HL-60/S4 (cell line): Measurements from ENCODE around the gene SAMHD1.
"Not testable (repeated sequence)": the region's sequence is repeated elsewhere in the genome, so short reads cannot be mapped to it uniquely, and the experiment has no call there.

Source experiments
- in situ Hi-C: fragments of 300-500 bp; cut with MboI; formaldehyde crosslinking; loops from 2 replicates; pipeline ENCODE4 v1.14.3; 2022; ENCODE audit warnings: low sequenced_read_pairs

The SAMHD1 gene

GRCh38 chr20:36856691-36857635 lies 94.5 kb downstream of the SAMHD1 start:
- in situ Hi-C loops, result no loop called here

GRCh38 chr20:36856195-36856594 lies 95.3 kb downstream of the SAMHD1 start:
- in situ Hi-C loops, result no loop called here

- in situ Hi-C loops, result no loop called here
Observed at GRCh38 chr20:36855241-36855657, 96.3 kb downstream of the SAMHD1 start.

GRCh38 chr20:36854348-36855240 lies 96.9 kb downstream of the SAMHD1 start:
- in situ Hi-C loops, result no loop called here

GRCh38 chr20:36852187-36852586 lies 99.3 kb downstream of the SAMHD1 start:
- in situ Hi-C loops, result no loop called here

GRCh38 chr20:36851490-36851889 lies 100.0 kb downstream of the SAMHD1 start:
- in situ Hi-C loops, result no loop called here

GRCh38 chr20:36850759-36851158 lies 100.7 kb downstream of the SAMHD1 start:
- in situ Hi-C loops, result no loop called here

GRCh38 chr20:36849333-36850065 lies 102.0 kb downstream of the SAMHD1 start:
- in situ Hi-C loops, result no loop called here

GRCh38 chr20:36848677-36849076 lies 102.8 kb downstream of the SAMHD1 start:
- in situ Hi-C loops, result no loop called here

- in situ Hi-C loops, result no loop called here
Observed at GRCh38 chr20:36848078-36848660, 103.3 kb downstream of the SAMHD1 start.

GRCh38 chr20:36847710-36848040 lies 103.8 kb downstream of the SAMHD1 start:
- in situ Hi-C loops, result no loop called here

- in situ Hi-C loops, result no loop called here
Observed at GRCh38 chr20:36847009-36847709, 104.3 kb downstream of the SAMHD1 start.

GRCh38 chr20:36845288-36845971 lies 106.1 kb downstream of the SAMHD1 start:
- in situ Hi-C loops, result no loop called here

- in situ Hi-C loops, result not testable (repeated sequence)
Observed at GRCh38 chr20:36841030-36841429, 110.5 kb downstream of the SAMHD1 start.
